Measurements from ENCODE around the gene KRABD2.
"Not testable (repeated sequence)": the region's sequence is repeated elsewhere in the genome, so short reads cannot be mapped to it uniquely, and the experiment has no call there.

Gene KRABD2

GRCh38 chr17:8360260-8360659, 16.2 kb downstream of the KRABD2 start:
- DNase-seq, result no peak

GRCh38 chr17:8359769-8360168, 16.7 kb downstream of the KRABD2 start:
- DNase-seq, result no peak

GRCh38 chr17:8357910-8358309, 18.6 kb downstream of the KRABD2 start:
- DNase-seq, result no peak

GRCh38 chr17:8354236-8354635, 22.3 kb downstream of the KRABD2 start:
- DNase-seq, result no peak

GRCh38 chr17:8353736-8354135, 22.8 kb downstream of the KRABD2 start:
- no peak for DNase-seq

- no peak for DNase-seq
Observed at GRCh38 chr17:8350339-8350738, 26.2 kb downstream of the KRABD2 start.

- DNase-seq, result not testable (repeated sequence)
Observed at GRCh38 chr17:8347001-8347400, 29.5 kb downstream of the KRABD2 start.

GRCh38 chr17:8345951-8346665, 30.4 kb downstream of the KRABD2 start:
- no peak for DNase-seq

- DNase-seq, result no peak
Observed at GRCh38 chr17:8345052-8345690, 31.3 kb downstream of the KRABD2 start.

- DNase-seq, result no peak
Observed at GRCh38 chr17:8341456-8341855, 35.0 kb downstream of the KRABD2 start.

GRCh38 chr17:8339540-8339939, 37.0 kb downstream of the KRABD2 start, which contains the start of gene ODF4:
Gene ODF4 (plus strand): TSS chr17:8339840. CDS start chr17:8340052, 212 bp downstream.
- no peak for DNase-seq

- no peak for DNase-seq
Observed at GRCh38 chr17:8338753-8339140, 37.8 kb downstream of the KRABD2 start.

- no peak for DNase-seq
Observed at GRCh38 chr17:8337802-8338752, 38.4 kb downstream of the KRABD2 start.

GRCh38 chr17:8333281-8333680, 43.2 kb downstream of the KRABD2 start:
- DNase-seq, result no peak

- no peak for DNase-seq
Observed at GRCh38 chr17:8332688-8333087, 43.8 kb downstream of the KRABD2 start.

GRCh38 chr17:8332128-8332527, 44.4 kb downstream of the KRABD2 start:
- no peak for DNase-seq

GRCh38 chr17:8327303-8327649, 49.2 kb downstream of the KRABD2 start:
- DNase-seq, result no peak
